HepG2 (cell line): Measurements from ENCODE around the gene PSD4. TPM values are rescaled to one million over a fixed set of nuclear protein-coding genes. Genes with fewer than 3 reads are reported as not detected.

Experiments used
- GPBP1L1 ChIP-seq: sonication (generic); formaldehyde crosslinking; IDR thresholded peaks from 2 replicates; pipeline ENCODE4 v1.5.0; 2020; ENCODE audit warnings: mild to moderate bottlenecking, missing genetic modification reagents
- LRRFIP1 ChIP-seq: sonication (generic); formaldehyde crosslinking; conservative IDR thresholded peaks from 2 replicates; pipeline ENCODE4 v1.4.0; 2020; ENCODE audit warnings: missing genetic modification reagents
- MEF2D ChIP-seq: sonication (generic); formaldehyde crosslinking; IDR thresholded peaks from 2 replicates; pipeline ENCODE4 v1.5.1; 2020; ENCODE audit warnings: mild to moderate bottlenecking, missing genetic modification reagents
- NFRKB ChIP-seq: fragments of 450-650 bp; IDR thresholded peaks from 2 replicates; pipeline ENCODE4 v1.6.1; 2017
- PRDM10 ChIP-seq: sonication (generic); formaldehyde crosslinking; IDR thresholded peaks from 2 replicates; pipeline ENCODE4 v1.4.0; 2020; ENCODE audit warnings: low read depth, missing genetic modification reagents
- TBX3 ChIP-seq: fragments of 450-650 bp; IDR thresholded peaks from 2 replicates; pipeline ENCODE4 v1.6.1; 2017; ENCODE audit warnings: antibody characterized with exemption, mild to moderate bottlenecking, inconsistent platforms, borderline replicate concordance
- THAP11 ChIP-seq: IDR thresholded peaks from 2 replicates; pipeline ENCODE4 v1.6.1; 2016; ENCODE audit warnings: missing biosample characterization, missing genetic modification reagents
- polyA plus RNA-seq, 8 experiments: library from polyadenylated mRNA; depleted of rRNA in 3 of 8; stranded (reverse) in 7 of 8; unstranded in 1 of 8; fragments of >200 nt; fragmentation: Illumina TruSeq in 4 of 8; extraction: Trizol in 4 of 8; gene quantifications; 2 replicates each; pipeline versions ENCODE4 v1.2.1 to v1.2.3, GENCODE V29; 2011 to 2016; ENCODE audit warnings: low read depth in 4 of 8, missing spikeins in 1 of 8, mixed read lengths in 1 of 8; ENCODE audit not compliant: insufficient read depth in 1 of 8
- total RNA-seq, 5 experiments: library from RNA; depleted of rRNA; stranded (reverse); fragments of >200 nt; fragmentation: Illumina TruSeq; extraction: Trizol; gene quantifications; 2 replicates each; pipeline ENCODE4 v1.2.3, GENCODE V29; 2016; ENCODE audit warnings: low read depth in 1 of 5
- TF ChIP-seq, protein P1 (sequence below): sonication (generic); formaldehyde crosslinking; IDR thresholded peaks from 2 replicates; pipeline ENCODE4 v1.8.0; 2022; ENCODE audit warnings: mild to moderate bottlenecking, missing genetic modification reagents, borderline replicate concordance
- TF ChIP-seq, protein P2 (sequence below): sonication (generic); formaldehyde crosslinking; conservative IDR thresholded peaks from 2 replicates; pipeline ENCODE4 v1.8.0; 2022; ENCODE audit warnings: missing genetic modification reagents
- TF ChIP-seq, protein P3 (sequence below): sonication (generic); formaldehyde crosslinking; IDR thresholded peaks from 2 replicates; pipeline ENCODE4 v1.5.0; 2020; ENCODE audit warnings: missing genetic modification reagents
- TF ChIP-seq, protein P4 (sequence below): sonication (generic); formaldehyde crosslinking; IDR thresholded peaks from 2 replicates; pipeline ENCODE4 v1.4.0; 2020; ENCODE audit warnings: missing genetic modification reagents

The PSD4 gene
- total and polyA plus RNA-seq, 2 of the 13 experiments (the other 11 are each of a cell fraction or from before 2014, with no cell fraction given) = 5.8 to 9.4 TPM

DNA sequence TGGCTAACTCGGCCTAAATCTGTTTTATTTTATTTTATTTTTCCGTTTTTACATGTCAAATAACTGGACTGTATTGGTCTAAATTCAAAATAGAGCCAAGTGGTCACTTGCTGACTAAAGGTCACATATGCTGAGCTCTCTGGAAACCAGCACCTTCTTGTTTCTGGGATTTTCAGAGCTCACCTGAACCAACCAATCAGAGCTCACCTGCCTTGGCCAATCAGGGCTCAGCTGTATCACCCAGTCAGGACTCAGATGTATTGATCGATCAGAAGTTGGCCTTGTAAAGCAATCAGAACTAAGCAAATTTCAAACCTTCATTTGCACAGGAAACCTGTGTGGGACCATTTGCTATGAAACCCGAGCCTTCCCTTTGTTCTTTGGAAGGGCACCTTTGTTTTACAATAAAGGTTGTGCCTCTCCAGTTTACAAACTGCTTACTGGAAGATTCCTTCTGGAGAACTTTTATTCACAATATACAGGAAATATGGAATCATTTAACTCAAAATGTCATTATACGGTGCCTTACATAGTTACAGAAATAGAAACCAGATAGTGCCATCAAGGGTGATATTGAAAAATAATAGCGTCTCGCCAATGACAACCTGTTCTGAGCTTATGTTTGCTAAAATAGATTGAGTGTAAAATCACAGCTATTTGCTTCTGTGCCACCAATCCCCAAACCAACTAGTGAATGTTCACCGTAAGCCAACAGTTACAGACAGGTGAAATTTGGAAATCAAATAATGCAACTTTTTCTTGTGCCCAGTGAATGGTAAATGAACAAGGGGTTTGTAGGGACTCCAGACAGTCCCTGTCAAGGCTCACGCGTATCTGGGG lies 17.3 kb upstream of the PSD4 start (continued):
- TF ChIP-seq PRDM10 = no peak
- TF ChIP-seq, protein P1, sequence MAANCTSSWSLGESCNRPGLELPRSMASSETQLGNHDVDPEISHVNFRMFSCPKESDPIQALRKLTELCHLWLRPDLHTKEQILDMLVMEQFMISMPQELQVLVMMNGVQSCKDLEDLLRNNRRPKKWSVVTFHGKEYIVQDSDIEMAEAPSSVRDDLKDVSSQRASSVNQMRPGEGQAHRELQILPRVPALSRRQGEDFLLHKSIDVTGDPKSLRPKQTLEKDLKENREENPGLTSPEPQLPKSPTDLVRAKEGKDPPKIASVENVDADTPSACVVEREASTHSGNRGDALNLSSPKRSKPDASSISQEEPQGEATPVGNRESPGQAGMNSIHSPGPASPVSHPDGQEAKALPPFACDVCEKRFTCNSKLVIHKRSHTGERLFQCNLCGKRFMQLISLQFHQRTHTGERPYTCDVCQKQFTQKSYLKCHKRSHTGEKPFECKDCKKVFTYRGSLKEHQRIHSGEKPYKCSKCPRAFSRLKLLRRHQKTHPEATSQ (CRISPR knock-in tag) = peak; percentile 55; the same call in 1 of the 2 replicates
- TF ChIP-seq THAP11 (CRISPR knock-in tag) = peak; percentile 52
- TF ChIP-seq MEF2D (CRISPR knock-in tag) = 0 out of 2 replicates have a peak, but pooled peaks have one; percentile 29
- TF ChIP-seq NFRKB = no peak
- peak; percentile 24; the same call in 1 of the 2 replicates for TF ChIP-seq TBX3
- no peak for TF ChIP-seq LRRFIP1
- TF ChIP-seq, protein P2, sequence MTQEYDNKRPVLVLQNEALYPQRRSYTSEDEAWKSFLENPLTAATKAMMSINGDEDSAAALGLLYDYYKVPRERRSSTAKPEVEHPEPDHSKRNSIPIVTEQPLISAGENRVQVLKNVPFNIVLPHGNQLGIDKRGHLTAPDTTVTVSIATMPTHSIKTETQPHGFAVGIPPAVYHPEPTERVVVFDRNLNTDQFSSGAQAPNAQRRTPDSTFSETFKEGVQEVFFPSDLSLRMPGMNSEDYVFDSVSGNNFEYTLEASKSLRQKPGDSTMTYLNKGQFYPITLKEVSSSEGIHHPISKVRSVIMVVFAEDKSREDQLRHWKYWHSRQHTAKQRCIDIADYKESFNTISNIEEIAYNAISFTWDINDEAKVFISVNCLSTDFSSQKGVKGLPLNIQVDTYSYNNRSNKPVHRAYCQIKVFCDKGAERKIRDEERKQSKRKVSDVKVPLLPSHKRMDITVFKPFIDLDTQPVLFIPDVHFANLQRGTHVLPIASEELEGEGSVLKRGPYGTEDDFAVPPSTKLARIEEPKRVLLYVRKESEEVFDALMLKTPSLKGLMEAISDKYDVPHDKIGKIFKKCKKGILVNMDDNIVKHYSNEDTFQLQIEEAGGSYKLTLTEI (CRISPR knock-in tag) = no peak
- TF ChIP-seq, protein P3, sequence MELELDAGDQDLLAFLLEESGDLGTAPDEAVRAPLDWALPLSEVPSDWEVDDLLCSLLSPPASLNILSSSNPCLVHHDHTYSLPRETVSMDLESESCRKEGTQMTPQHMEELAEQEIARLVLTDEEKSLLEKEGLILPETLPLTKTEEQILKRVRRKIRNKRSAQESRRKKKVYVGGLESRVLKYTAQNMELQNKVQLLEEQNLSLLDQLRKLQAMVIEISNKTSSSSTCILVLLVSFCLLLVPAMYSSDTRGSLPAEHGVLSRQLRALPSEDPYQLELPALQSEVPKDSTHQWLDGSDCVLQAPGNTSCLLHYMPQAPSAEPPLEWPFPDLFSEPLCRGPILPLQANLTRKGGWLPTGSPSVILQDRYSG = no peak
- TF ChIP-seq, protein P4, sequence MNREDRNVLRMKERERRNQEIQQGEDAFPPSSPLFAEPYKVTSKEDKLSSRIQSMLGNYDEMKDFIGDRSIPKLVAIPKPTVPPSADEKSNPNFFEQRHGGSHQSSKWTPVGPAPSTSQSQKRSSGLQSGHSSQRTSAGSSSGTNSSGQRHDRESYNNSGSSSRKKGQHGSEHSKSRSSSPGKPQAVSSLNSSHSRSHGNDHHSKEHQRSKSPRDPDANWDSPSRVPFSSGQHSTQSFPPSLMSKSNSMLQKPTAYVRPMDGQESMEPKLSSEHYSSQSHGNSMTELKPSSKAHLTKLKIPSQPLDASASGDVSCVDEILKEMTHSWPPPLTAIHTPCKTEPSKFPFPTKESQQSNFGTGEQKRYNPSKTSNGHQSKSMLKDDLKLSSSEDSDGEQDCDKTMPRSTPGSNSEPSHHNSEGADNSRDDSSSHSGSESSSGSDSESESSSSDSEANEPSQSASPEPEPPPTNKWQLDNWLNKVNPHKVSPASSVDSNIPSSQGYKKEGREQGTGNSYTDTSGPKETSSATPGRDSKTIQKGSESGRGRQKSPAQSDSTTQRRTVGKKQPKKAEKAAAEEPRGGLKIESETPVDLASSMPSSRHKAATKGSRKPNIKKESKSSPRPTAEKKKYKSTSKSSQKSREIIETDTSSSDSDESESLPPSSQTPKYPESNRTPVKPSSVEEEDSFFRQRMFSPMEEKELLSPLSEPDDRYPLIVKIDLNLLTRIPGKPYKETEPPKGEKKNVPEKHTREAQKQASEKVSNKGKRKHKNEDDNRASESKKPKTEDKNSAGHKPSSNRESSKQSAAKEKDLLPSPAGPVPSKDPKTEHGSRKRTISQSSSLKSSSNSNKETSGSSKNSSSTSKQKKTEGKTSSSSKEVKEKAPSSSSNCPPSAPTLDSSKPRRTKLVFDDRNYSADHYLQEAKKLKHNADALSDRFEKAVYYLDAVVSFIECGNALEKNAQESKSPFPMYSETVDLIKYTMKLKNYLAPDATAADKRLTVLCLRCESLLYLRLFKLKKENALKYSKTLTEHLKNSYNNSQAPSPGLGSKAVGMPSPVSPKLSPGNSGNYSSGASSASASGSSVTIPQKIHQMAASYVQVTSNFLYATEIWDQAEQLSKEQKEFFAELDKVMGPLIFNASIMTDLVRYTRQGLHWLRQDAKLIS = no peak
- TF ChIP-seq GPBP1L1 (CRISPR knock-in tag) = no peak
